Loucy (cell line): ENCODE results near the gene CNPY3.

Experiments
- H2AFZ ChIP-seq: fragments of 200-600 bp; sonication (generic); 2 replicates; pipeline ENCODE4 v1.6.0; 2016; ENCODE audit warnings: antibody characterized with exemption, mild to moderate bottlenecking, low read length, moderate library complexity
- H3F3A ChIP-seq: fragments of 200-600 bp; 2 replicates; pipeline ENCODE4 v1.6.0; 2016; ENCODE audit warnings: antibody characterized with exemption, low read depth, mild to moderate bottlenecking
- H3K27me3 ChIP-seq: fragments of 200-600 bp; sonication (generic); 2 replicates; pipeline ENCODE4 v1.6.1; 2014; ENCODE audit warnings: low read length, mild to moderate bottlenecking; ENCODE audit not compliant: insufficient read depth, poor library complexity, severe bottlenecking
- H3K36me3 ChIP-seq: fragments of 200-600 bp; sonication (generic); 2 replicates; pipeline ENCODE4 v1.6.1; 2016; ENCODE audit warnings: low read length; ENCODE audit not compliant: insufficient read depth
- H3K4me1 ChIP-seq: fragments of 200-600 bp; sonication (generic); 2 replicates; pipeline ENCODE4 v1.5.1; 2014; ENCODE audit warnings: low read length, mild to moderate bottlenecking; ENCODE audit not compliant: insufficient read depth, poor library complexity, severe bottlenecking
- H3K4me2 ChIP-seq: fragments of 200-600 bp; sonication (generic); 2 replicates; pipeline ENCODE4 v1.6.0; 2014; ENCODE audit warnings: antibody characterized with exemption, low read length, low read depth, mild to moderate bottlenecking; ENCODE audit not compliant: poor library complexity, severe bottlenecking
- H3K4me3 ChIP-seq: fragments of 200-600 bp; sonication (generic); 2 replicates; pipeline ENCODE4 v1.5.1; 2014; ENCODE audit warnings: low read length, mild to moderate bottlenecking, mixed read lengths; ENCODE audit not compliant: poor library complexity, severe bottlenecking
- H3K79me2 ChIP-seq: fragments of 200-600 bp; sonication (generic); 2 replicates; pipeline ENCODE4 v1.6.1; 2014; ENCODE audit warnings: low read length; ENCODE audit not compliant: insufficient read depth
- H3K9ac ChIP-seq: fragments of 200-600 bp; sonication (generic); 2 replicates; pipeline ENCODE4 v1.6.0; 2014; ENCODE audit warnings: mild to moderate bottlenecking, low read depth, low read length, moderate library complexity; ENCODE audit not compliant: poor library complexity, severe bottlenecking
- H3K9me2 ChIP-seq: fragments of 200-600 bp; sonication (generic); replicated peaks from 2 replicates; pipeline ENCODE4 v1.6.1; 2016; ENCODE audit warnings: low read depth, low read length, mixed read lengths
- H3K9me3 ChIP-seq: fragments of 200-600 bp; sonication (generic); 2 replicates; pipeline ENCODE4 v1.6.1; 2014; ENCODE audit warnings: mild to moderate bottlenecking, antibody characterized with exemption, low read length, low read depth; ENCODE audit not compliant: insufficient read depth
- H4K20me1 ChIP-seq: fragments of 200-600 bp; sonication (generic); 2 replicates; pipeline ENCODE4 v1.6.0; 2014; ENCODE audit warnings: antibody characterized with exemption, low read length, mild to moderate bottlenecking; ENCODE audit not compliant: insufficient read depth, poor library complexity, severe bottlenecking
- CTCF ChIP-seq: fragments of 200-600 bp; sonication (generic); conservative IDR thresholded peaks from 2 replicates; pipeline ENCODE4 v1.5.1; 2014; ENCODE audit warnings: mild to moderate bottlenecking, antibody characterized with exemption, low read length
- EZH2phosphoT487 ChIP-seq: fragments of 200-600 bp; IDR thresholded peaks from 2 replicates; pipeline ENCODE4 v1.6.1; 2018; ENCODE audit warnings: antibody characterized with exemption, mild to moderate bottlenecking, moderate library complexity, borderline replicate concordance

Gene CNPY3

GRCh38 chr6:42978487-42978838 is 49.2 kb downstream of the CNPY3 start:
- H3K9me3 ChIP-seq, result no peaks in the 10 kb centered on the region
- peak overlapping the region; percentile 78; the same call in 1 of the 2 replicates for H2AFZ ChIP-seq
- H3F3A ChIP-seq, result no peaks in the 10 kb centered on the region
- H3K36me3 ChIP-seq, result no peaks in the 10 kb centered on the region
- peaks cover 3% of the 10 kb centered on the region for H4K20me1 ChIP-seq
- peak overlapping the region; percentile 87 for H3K9ac ChIP-seq
- no peaks in the 10 kb centered on the region for H3K9me2 ChIP-seq
- peaks cover 13% of the 10 kb centered on the region for H3K79me2 ChIP-seq
- TF ChIP-seq EZH2phosphoT487 (no peak), CTCF (no peak)
- H3K27me3 ChIP-seq, result no peaks in the 10 kb centered on the region
- peak overlapping the region; percentile 97 for H3K4me2 ChIP-seq
- peaks cover 15% of the 10 kb centered on the region for H3K4me1 ChIP-seq
- H3K4me3 ChIP-seq, result peak overlapping the region; percentile 89

- H3K36me3 ChIP-seq, result no peaks in the 10 kb centered on the region
- H3K27me3 ChIP-seq, result no peaks in the 10 kb centered on the region
- TF ChIP-seq CTCF, result no peak
- no peak for TF ChIP-seq EZH2phosphoT487
- H4K20me1 ChIP-seq, result peaks cover 3% of the 10 kb centered on the region
- H3K9ac ChIP-seq, result peak within 1 kb of the TSS; percentile 87
- H3K4me1 ChIP-seq, result peaks cover 19% of the 10 kb centered on the region
- H3K4me3 ChIP-seq, result peak within 1 kb of the TSS; percentile 89
- H3K9me3 ChIP-seq, result no peaks in the 10 kb centered on the region
- H3F3A ChIP-seq, result no peaks in the 10 kb centered on the region
- peak within 1 kb of the TSS; percentile 78 for H2AFZ ChIP-seq
- no peaks in the 10 kb centered on the region for H3K9me2 ChIP-seq
- H3K79me2 ChIP-seq, result peaks cover 13% of the 10 kb centered on the region
- H3K4me2 ChIP-seq, result peak within 1 kb of the TSS; percentile 97
These were observed 49.7 kb downstream of the CNPY3 start, which contains the start of gene PEX6 for GRCh38 chr6:42978839-42979522. Gene PEX6, minus strand, starts transcription at chr6:42979181. Its CDS starts 31 bp downstream, at chr6:42979150.

- peaks cover 19% of the 10 kb centered on the region for H3K4me1 ChIP-seq
- no peaks in the 10 kb centered on the region for H3K9me2 ChIP-seq
- H3K79me2 ChIP-seq, result peaks cover 15% of the 10 kb centered on the region
- no peak for TF ChIP-seq EZH2phosphoT487
- TF ChIP-seq CTCF, result no peak
- H3K9me3 ChIP-seq, result no peaks in the 10 kb centered on the region
- no peaks in the 10 kb centered on the region for H3K27me3 ChIP-seq
- peak overlapping the region; percentile 97 for H3K4me2 ChIP-seq
- H3K9ac ChIP-seq, result peak overlapping the region; percentile 87
- H4K20me1 ChIP-seq, result peaks cover 3% of the 10 kb centered on the region
- no peaks in the 10 kb centered on the region for H3F3A ChIP-seq
- H2AFZ ChIP-seq, result peak overlapping the region; percentile 78
- no peaks in the 10 kb centered on the region for H3K36me3 ChIP-seq
- H3K4me3 ChIP-seq, result peak overlapping the region; percentile 89
These were observed 50.4 kb downstream of the CNPY3 start for GRCh38 chr6:42979523-42980177.
